Vagina (tissue), 2 donors: ENCODE measurements around the gene ATP6V0E2. TPM values are rescaled to one million over a fixed set of nuclear protein-coding genes. Genes with fewer than 3 reads are reported as not detected.
"Not testable (repeated sequence)": the region's sequence is repeated elsewhere in the genome, so short reads cannot be mapped to it uniquely, and the experiment has no call there.

Experiments used
- DNase-seq, 2 donors: peaks; one replicate each; pipeline ENCODE4 v3.0.0-alpha.2; 2017; ENCODE audit errors: extremely low spot score in 2 of 2
- H3K27ac ChIP-seq: fragments of 200-600 bp; sonication (generic); one replicate; pipeline ENCODE4 v1.5.1; 2019
- H3K27me3 ChIP-seq: fragments of 200-600 bp; sonication (generic); one replicate; pipeline ENCODE4 v1.5.1; 2019
- H3K36me3 ChIP-seq, 2 donors: fragments of 200-600 bp; sonication (generic); one replicate each; pipeline ENCODE4 v1.5.1; 2017 to 2019
- H3K4me1 ChIP-seq: fragments of 200-600 bp; sonication (generic); one replicate; pipeline ENCODE4 v1.5.1; 2019
- H3K4me3 ChIP-seq, 2 donors: fragments of 200-600 bp; sonication (generic); 1 replicate in 1 of 2; 2 replicates in 1 of 2; pipeline ENCODE4 v1.5.1; 2016 to 2019
- H3K9me3 ChIP-seq: fragments of 200-600 bp; sonication (generic); one replicate; pipeline ENCODE4 v1.5.1; 2019
- POLR2A ChIP-seq, 2 donors: fragments of 450-650 bp; IDR thresholded peaks; one replicate each; pipeline ENCODE4 v1.6.1; 2017; ENCODE audit warnings: antibody characterized with exemption in 2 of 2, mild to moderate bottlenecking in 2 of 2, moderate library complexity in 2 of 2
- POLR2AphosphoS5 ChIP-seq, 2 donors: sonication (generic); formaldehyde crosslinking; IDR thresholded peaks; one replicate each; pipeline ENCODE4 v1.9.0; 2017; ENCODE audit warnings: antibody characterized with exemption in 2 of 2, mild to moderate bottlenecking in 2 of 2, low read depth in 1 of 2; ENCODE audit not compliant: insufficient read depth in 1 of 2
- intact Hi-C: fragments of 100-400 bp; cut with DNase I; formaldehyde crosslinking; loops from one replicate; pipeline ENCODE4 v1.15.1; 2023
- total RNA-seq: library from RNA; depleted of rRNA; stranded (reverse); fragments of >200 nt; gene quantifications from one replicate; pipeline ENCODE4 v1.2.3, GENCODE V29; 2016
- TF ChIP-seq, protein P1 (sequence below), 3 experiments: fragments of 450-650 bp in 2 of 3; fragments of 200-600 bp in 1 of 3; sonication (generic) in 1 of 3; IDR thresholded peaks; one replicate each; pipeline ENCODE4 v1.5.1; 2017 to 2019; ENCODE audit warnings: antibody characterized with exemption in 3 of 3, mild to moderate bottlenecking in 2 of 3, moderate library complexity in 2 of 3

ATP6V0E2 gene
- total RNA-seq, 1 donor from 2014 or later = 13.3 TPM

- Histone ChIP-seq H3K4me1 (no peaks in the 10 kb centered on the region), H3K27ac (no peak overlapping the region), H3K27me3 (no peaks in the 10 kb centered on the region), H3K36me3 (no peaks in the 10 kb centered on the region), H3K9me3 (no peaks in the 10 kb centered on the region), H3K4me3 (no peak overlapping the region)
- intact Hi-C loops = no loop called here
- TF ChIP-seq POLR2AphosphoS5 (IDR thresholded peaks at IDR 0.05; ENCODE audit: insufficient read depth in 1 of 2, low read depth in 1 of 2) (no peak), POLR2A (IDR thresholded peaks at IDR 0.05) (no peak)
- TF ChIP-seq, protein P1, sequence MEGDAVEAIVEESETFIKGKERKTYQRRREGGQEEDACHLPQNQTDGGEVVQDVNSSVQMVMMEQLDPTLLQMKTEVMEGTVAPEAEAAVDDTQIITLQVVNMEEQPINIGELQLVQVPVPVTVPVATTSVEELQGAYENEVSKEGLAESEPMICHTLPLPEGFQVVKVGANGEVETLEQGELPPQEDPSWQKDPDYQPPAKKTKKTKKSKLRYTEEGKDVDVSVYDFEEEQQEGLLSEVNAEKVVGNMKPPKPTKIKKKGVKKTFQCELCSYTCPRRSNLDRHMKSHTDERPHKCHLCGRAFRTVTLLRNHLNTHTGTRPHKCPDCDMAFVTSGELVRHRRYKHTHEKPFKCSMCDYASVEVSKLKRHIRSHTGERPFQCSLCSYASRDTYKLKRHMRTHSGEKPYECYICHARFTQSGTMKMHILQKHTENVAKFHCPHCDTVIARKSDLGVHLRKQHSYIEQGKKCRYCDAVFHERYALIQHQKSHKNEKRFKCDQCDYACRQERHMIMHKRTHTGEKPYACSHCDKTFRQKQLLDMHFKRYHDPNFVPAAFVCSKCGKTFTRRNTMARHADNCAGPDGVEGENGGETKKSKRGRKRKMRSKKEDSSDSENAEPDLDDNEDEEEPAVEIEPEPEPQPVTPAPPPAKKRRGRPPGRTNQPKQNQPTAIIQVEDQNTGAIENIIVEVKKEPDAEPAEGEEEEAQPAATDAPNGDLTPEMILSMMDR (IDR thresholded peaks at IDR 0.05) = no peak
- DNase-seq = no peak
Observed at GRCh38 chr7:149826344-149827088, 47.3 kb upstream of the ATP6V0E2 start.

- Histone ChIP-seq H3K27me3 (no peaks in the 10 kb centered on the region), H3K4me3 (no peak overlapping the region), H3K4me1 (no peaks in the 10 kb centered on the region), H3K27ac (no peak overlapping the region), H3K9me3 (no peaks in the 10 kb centered on the region), H3K36me3 (no peaks in the 10 kb centered on the region)
- no peak for DNase-seq
- intact Hi-C loops = no loop called here
- TF ChIP-seq POLR2AphosphoS5 (IDR thresholded peaks at IDR 0.05; ENCODE audit: insufficient read depth in 1 of 2, low read depth in 1 of 2) = no peak
- no peak for TF ChIP-seq POLR2A (IDR thresholded peaks at IDR 0.05)
- TF ChIP-seq, protein P1 (IDR thresholded peaks at IDR 0.05) = no peak
Observed at GRCh38 chr7:149827089-149827981, 46.4 kb upstream of the ATP6V0E2 start.

DNA sequence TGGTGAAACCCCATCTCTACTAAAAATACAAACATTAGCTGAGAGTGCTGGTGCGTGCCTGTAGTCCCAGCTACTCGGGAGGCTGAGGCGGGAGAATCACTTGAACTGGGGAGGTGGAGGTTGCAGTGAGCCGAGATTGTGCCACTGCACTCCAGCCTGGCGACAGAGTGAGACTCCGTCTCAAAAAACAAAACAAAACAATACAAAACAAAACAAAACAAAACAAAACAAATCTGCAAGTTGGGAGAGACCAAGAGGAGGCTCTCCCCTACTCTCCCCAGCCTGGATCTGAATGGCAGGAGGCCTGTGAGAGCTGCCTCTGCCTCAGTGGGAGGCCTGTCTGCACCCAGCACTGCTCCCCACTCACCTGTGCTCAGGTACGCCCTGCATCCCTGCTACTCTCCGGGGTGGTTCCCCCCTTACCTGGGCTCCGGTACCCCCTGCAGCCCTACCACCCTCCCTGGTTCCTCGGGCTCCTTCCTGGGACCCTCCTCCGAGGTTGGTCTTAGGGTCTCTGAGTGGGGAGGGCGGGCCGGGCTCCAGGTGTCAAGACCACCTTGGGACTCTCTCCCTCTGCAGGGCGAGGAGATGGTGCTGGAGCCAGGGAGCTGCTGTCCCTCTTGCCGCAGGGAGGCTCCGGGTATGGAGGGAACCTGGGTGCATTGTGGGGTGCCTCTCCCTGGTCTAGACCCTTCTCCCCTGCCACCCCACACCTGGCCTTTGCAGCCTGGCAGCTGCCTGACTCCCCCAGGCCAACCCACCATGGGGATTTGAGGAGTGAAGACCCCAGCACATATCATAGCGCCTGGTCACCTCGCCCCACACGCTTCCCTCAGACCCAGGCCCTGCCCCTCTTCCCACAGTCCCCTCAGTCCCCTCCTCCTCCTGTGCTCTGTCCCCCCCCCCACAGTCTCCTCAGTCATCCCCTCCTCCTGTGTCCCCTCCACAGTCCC lies 45.1 kb upstream of the ATP6V0E2 start:
- TF ChIP-seq POLR2A (IDR thresholded peaks at IDR 0.05) (no peak), POLR2AphosphoS5 (IDR thresholded peaks at IDR 0.05; ENCODE audit: insufficient read depth in 1 of 2, low read depth in 1 of 2) (no peak)
- TF ChIP-seq, protein P1 (IDR thresholded peaks at IDR 0.05) = no peak
- Histone ChIP-seq H3K4me1 (no peaks in the 10 kb centered on the region), H3K4me3 (no peak overlapping the region), H3K27ac (no peak overlapping the region), H3K9me3 (no peaks in the 10 kb centered on the region), H3K36me3 (no peaks in the 10 kb centered on the region), H3K27me3 (no peaks in the 10 kb centered on the region)
- intact Hi-C loops = no loop called here
- DNase-seq = no peak

DNA sequence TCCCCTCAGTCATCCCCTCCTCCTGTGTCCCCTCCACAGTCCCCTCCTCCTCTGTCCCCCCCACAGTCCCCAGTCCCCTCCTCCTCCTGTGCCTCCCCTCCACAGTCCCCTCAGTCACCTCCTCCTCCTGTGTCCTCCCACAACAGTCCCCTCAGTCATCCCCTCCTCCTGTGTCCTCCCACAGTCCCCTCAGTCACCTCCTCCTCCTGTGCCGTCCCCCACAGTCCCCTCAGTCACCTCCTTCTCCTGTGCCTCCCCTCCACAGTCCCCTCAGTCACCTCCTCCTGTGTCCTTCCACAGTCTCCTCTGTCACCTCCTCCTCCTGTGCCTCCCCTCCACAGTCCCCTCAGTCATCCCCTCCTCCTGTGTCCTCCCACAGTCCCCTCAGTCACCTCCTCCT lies 43.2 kb upstream of the ATP6V0E2 start:
- H3K27me3 ChIP-seq, H3K9me3 ChIP-seq, DNase-seq, H3K27ac ChIP-seq, intact Hi-C loops, H3K36me3 ChIP-seq, H3K4me3 ChIP-seq, H3K4me1 ChIP-seq: not testable (repeated sequence)
